Right lobe of liver (tissue), 6 donors: ENCODE data around the gene HOOK2. TPM values are rescaled to one million over a fixed set of nuclear protein-coding genes. Genes with fewer than 3 reads are reported as not detected.

Experiments used
- ATAC-seq, 4 donors: fragments of 200-7000 bp; cut with Tn5 transposase; one replicate each; pipeline ENCODE4 v1.9.1; 2020; ENCODE audit warnings: mild to moderate bottlenecking in 4 of 4, moderate library complexity in 4 of 4
- DNase-seq, 3 donors: peaks; one replicate each; pipeline ENCODE4 v3.0.0-alpha.2; 2020
- H3K27ac ChIP-seq, 3 donors: fragments of 200-600 bp; one replicate each; pipeline ENCODE4 v1.8.0; 2022
- H3K27me3 ChIP-seq, 2 donors: fragments of 200-600 bp; one replicate each; pipeline ENCODE4 v1.8.0; 2022
- H3K36me3 ChIP-seq, 4 donors: fragments of 200-600 bp; sonication (generic) in 1 of 4; one replicate each; pipeline versions ENCODE4 v1.5.1 to v1.8.0; 2017 to 2022; ENCODE audit warnings: control low read depth in 1 of 4
- H3K4me1 ChIP-seq, 4 donors: fragments of 200-600 bp; sonication (generic) in 1 of 4; one replicate each; pipeline versions ENCODE4 v1.5.1 to v1.8.0; 2017 to 2022; ENCODE audit warnings: control low read depth in 1 of 4
- H3K4me3 ChIP-seq, 3 donors: fragments of 200-600 bp; one replicate each; pipeline ENCODE4 v1.8.0; 2022
- H3K9me3 ChIP-seq, 4 donors: fragments of 200-600 bp; sonication (generic) in 1 of 4; one replicate each; pipeline versions ENCODE4 v1.5.1 to v1.8.0; 2017 to 2022; ENCODE audit warnings: control low read depth in 1 of 4
- POLR2A ChIP-seq: fragments of 450-650 bp; IDR thresholded peaks from one replicate; pipeline ENCODE4 v1.6.1; 2017; ENCODE audit warnings: antibody characterized with exemption, mild to moderate bottlenecking
- WGBS: methylation state at CpG from one replicate; pipeline ENCODE4 v1.1.6; 2018; ENCODE audit warnings: low coverage, low lambda C conversion rate; ENCODE audit not compliant: insufficient coverage; ENCODE audit errors: missing lambda C conversion rate; 5-methylcytosine and 5-hydroxymethylcytosine counted together
- intact Hi-C, 2 donors: fragments of 100-400 bp; cut with DNase I; formaldehyde crosslinking; loops; one replicate each; pipeline versions ENCODE4 v1.11.2 to v1.14.1; 2022
- total RNA-seq, 6 experiments: library from RNA; depleted of rRNA in 2 of 6; stranded (reverse); fragments of >200 nt in 2 of 6; fragmentation: NEBNext Ultra II Directional in 3 of 6; extraction: Animal tissue kit (Norgen Biotek cat#: 25700) in 3 of 6; gene quantifications; one replicate each; pipeline versions ENCODE4 v1.1.0 to v1.2.4, GENCODE V29; 2016 to 2023
- TF ChIP-seq, protein P1 (sequence below), 4 donors: fragments of 200-600 bp in 3 of 4; fragments of 450-650 bp in 1 of 4; IDR thresholded peaks; one replicate each; pipeline versions ENCODE4 v1.5.1 to v1.8.0; 2016 to 2022; ENCODE audit warnings: antibody characterized with exemption in 4 of 4, mild to moderate bottlenecking in 2 of 4
- donor health status: DM: no; HTN: yes; CAD: no.
- donor health status: DM: no; HTN: no; CAD: no.
- donor health status: DM: no; HTN: no; CAD: no.
- donor health status: DM: no; HTN: yes; CAD: no.
- donor health status: DM: no; HTN: yes; CAD: no.

The HOOK2 gene
- total RNA-seq, 6 experiments from 2014 or later = 16.6 to 34.5 (median 17.6) TPM

DNA sequence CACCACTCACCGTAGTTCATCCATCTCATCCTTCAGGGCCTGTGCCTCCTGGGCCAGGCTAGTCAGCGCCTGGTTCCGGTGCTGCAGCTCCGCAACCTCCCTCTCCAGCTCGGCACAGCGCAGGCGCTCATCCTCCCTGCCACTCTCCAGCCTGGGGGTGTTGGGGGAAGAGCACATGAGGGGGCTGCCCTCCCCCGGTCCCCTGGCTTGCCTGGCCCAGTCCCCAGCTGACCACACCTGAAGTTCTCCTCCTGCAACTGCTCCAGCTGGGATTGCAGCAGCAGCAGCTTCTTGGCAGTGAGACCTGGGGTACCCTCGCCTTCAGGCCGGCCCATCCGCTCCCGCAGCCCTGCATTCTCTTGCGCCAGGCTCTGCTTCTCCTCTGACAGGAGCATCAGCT is 4.4 kb downstream of the HOOK2 start:
- Histone ChIP-seq H3K36me3 (no peaks in the 10 kb centered on the region), H3K4me3 (no peak overlapping the region), H3K27me3 (no peaks in the 10 kb centered on the region), H3K27ac (no peak overlapping the region), H3K9me3 (no peaks in the 10 kb centered on the region), H3K4me1 (no peaks in the 10 kb centered on the region)
- TF ChIP-seq, protein P1, sequence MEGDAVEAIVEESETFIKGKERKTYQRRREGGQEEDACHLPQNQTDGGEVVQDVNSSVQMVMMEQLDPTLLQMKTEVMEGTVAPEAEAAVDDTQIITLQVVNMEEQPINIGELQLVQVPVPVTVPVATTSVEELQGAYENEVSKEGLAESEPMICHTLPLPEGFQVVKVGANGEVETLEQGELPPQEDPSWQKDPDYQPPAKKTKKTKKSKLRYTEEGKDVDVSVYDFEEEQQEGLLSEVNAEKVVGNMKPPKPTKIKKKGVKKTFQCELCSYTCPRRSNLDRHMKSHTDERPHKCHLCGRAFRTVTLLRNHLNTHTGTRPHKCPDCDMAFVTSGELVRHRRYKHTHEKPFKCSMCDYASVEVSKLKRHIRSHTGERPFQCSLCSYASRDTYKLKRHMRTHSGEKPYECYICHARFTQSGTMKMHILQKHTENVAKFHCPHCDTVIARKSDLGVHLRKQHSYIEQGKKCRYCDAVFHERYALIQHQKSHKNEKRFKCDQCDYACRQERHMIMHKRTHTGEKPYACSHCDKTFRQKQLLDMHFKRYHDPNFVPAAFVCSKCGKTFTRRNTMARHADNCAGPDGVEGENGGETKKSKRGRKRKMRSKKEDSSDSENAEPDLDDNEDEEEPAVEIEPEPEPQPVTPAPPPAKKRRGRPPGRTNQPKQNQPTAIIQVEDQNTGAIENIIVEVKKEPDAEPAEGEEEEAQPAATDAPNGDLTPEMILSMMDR (IDR thresholded peaks at IDR 0.05) = no peak
- no peak for TF ChIP-seq POLR2A
- WGBS = no CpG with 5 or more reads among the region's 13 CpGs
- ATAC-seq (no peak), DNase-seq (no peak)
- intact Hi-C loops = loop anchor here in 1 of 2 donors (10.0 kb wide), 1 partner anchor 46 kb away; the partner anchor contains the start of gene TNPO2

DNA sequence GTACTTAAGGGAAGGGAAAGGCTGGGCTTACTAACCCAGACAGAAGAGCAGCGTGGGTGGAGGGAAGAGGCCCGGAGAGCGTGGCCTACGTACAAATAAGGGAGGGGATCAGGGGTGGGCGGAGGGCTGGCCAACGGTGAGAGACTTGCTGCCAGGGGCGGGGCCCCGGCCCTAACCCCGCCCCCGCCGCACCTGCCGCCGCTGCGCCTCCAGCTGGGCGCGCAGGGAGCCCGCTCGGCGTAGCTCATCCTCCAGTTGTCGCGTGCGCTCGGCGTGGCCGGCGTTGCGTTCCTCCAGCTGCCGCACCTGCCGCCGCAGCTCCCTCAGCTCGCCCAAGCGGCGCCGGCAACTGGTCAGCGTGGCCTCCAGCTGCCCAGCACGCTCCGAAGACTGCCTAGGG is 5.7 kb downstream of the HOOK2 start:
- H3K4me1 ChIP-seq = no peaks in the 10 kb centered on the region
- no peaks in the 10 kb centered on the region for H3K36me3 ChIP-seq
- H3K27ac ChIP-seq = no peak overlapping the region
- 60% methylated on average over 4 of the region's 37 CpGs for WGBS
- no peak for DNase-seq
- no peak for ATAC-seq
- H3K4me3 ChIP-seq = no peak overlapping the region
- no peaks in the 10 kb centered on the region for H3K27me3 ChIP-seq
- TF ChIP-seq, protein P1 (IDR thresholded peaks at IDR 0.05) = no peak
- no peak for TF ChIP-seq POLR2A
- intact Hi-C loops = loop anchor here in 1 of 2 donors (10.0 kb wide), 2 partner anchors 45 to 75 kb away; partner anchors contain the start of gene TNPO2
- H3K9me3 ChIP-seq = no peaks in the 10 kb centered on the region

DNA sequence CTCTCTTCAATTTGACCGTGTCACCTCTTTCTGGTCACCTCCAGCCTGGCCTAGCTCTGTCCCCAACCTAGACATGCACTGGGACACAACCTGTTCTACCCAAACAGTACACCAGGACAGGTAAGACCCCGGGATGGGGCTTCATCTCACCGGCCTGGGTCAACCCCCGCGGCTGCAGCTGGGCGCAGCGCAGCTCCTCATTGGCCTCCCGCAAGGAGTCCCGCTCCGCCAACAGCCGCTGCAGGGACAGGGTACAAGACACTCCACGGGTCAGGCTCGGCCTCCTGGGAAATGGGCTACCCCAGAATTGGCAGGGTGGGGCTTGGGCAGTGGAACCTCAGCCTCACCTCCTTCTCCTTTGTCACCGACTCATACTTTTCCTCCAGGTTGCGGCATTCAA is 7.7 kb downstream of the HOOK2 start:
- TF ChIP-seq, protein P1 (IDR thresholded peaks at IDR 0.05) = no peak
- TF ChIP-seq POLR2A = no peak
- WGBS = 100% methylated on average over 3 of the region's 15 CpGs
- H3K27ac ChIP-seq = no peak overlapping the region
- intact Hi-C loops = loop anchor here in 1 of 2 donors (10.0 kb wide), 1 partner anchor 77 kb away; no protein-coding TSS in a partner anchor
- H3K36me3 ChIP-seq = no peaks in the 10 kb centered on the region
- H3K9me3 ChIP-seq = no peaks in the 10 kb centered on the region
- no peak for ATAC-seq
- H3K4me1 ChIP-seq = no peaks in the 10 kb centered on the region
- no peak for DNase-seq
- H3K4me3 ChIP-seq = no peak overlapping the region
- H3K27me3 ChIP-seq = no peaks in the 10 kb centered on the region

DNA sequence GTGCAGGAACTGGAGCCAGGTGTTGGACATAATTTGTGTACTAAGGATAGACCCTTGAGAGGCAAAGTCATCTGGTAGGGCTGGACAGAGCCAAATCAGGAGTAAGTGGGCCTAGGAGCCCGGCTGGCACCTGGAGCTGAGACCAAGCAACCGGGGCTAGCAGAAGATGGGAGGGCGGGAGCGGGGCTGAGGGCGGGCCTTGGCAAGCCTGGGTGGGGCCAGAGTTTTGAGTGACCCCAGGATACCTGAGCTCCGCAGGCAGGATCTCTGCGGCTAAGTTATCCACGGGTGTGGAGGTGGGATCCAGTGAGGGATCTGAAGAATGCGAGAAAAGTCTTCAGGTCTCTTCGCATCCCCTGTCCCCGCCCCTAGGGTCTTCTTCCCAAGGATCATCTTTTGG is 8.2 kb downstream of the HOOK2 start:
- DNase-seq = no peak
- no peak overlapping the region for H3K4me3 ChIP-seq
- no peaks in the 10 kb centered on the region for H3K36me3 ChIP-seq
- H3K9me3 ChIP-seq = no peaks in the 10 kb centered on the region
- intact Hi-C loops = loop anchor here in 1 of 2 donors (10.0 kb wide), 1 partner anchor 78 kb away; no protein-coding TSS in a partner anchor
- no peaks in the 10 kb centered on the region for H3K27me3 ChIP-seq
- 91% methylated on average over 7 of the region's 11 CpGs for WGBS
- no peak overlapping the region for H3K27ac ChIP-seq
- ATAC-seq = no peak
- no peaks in the 10 kb centered on the region for H3K4me1 ChIP-seq
- no peak for TF ChIP-seq POLR2A
- TF ChIP-seq, protein P1 (IDR thresholded peaks at IDR 0.05) = no peak
